ENCODE data around the gene PEX14. TPM values are rescaled to one million over a fixed set of nuclear protein-coding genes. Genes with fewer than 3 reads are reported as not detected.

The PEX14 gene
- total and polyA plus RNA-seq, 2 donors (not counting 3 experiments of a cell fraction or from before 2014, with no cell fraction given): 19.5 to 26.5 TPM

DNA sequence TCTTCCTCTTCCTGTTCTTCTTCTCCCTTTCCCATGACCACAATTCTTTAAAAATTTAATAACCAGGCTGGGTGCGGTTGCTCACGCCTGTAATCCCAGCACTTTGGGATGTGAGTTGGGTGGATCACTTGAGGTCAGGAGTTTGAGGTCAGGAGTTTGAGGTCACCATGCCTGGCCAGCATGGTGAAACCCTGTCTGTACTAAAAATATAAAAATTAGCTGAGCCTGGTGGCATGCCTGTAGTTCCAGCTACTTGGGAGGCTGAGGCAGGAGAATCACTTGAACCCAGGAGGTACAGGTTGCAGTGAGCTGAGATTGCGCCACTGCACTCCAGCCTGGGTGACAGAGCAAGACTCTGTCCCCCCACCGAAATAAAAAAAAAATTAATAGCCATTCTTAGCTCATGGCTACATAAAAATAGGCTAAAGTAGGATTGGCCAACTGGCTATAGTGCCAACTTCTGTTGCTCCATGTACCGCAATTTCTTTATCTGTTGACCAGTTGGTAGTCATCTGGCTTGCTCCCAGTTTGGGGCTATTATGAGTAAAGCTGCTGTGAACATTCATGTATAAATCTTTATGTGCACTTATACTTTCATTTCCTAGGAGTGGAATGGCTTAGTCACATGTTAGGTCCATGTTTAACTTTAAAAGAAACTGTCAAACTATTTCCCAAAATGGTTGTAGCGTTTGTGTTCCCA lies 136.3 kb downstream of the PEX14 start:
- ChIA-PET POLR2A (no interaction called here), CTCF (no interaction called here)
- no peaks in the 10 kb centered on the region for H3K79me2 ChIP-seq (ENCODE audit: control insufficient read depth, insufficient read depth, low read length)
- H3K9me3 ChIP-seq (replicated peaks; ENCODE audit: control insufficient read depth, insufficient read depth, low read length): no peaks in the 10 kb centered on the region
- no peaks in the 10 kb centered on the region for H3K27me3 ChIP-seq (ENCODE audit: control insufficient read depth in 2 of 2, insufficient read depth in 2 of 2, low read length in 2 of 2)
- no peak overlapping the region for H3K9ac ChIP-seq (replicated peaks; ENCODE audit: extremely low read depth, insufficient read depth, low read length)
- H2AFZ ChIP-seq (ENCODE audit: low read depth, low read length): no peak overlapping the region
- intact Hi-C loops (cut with micrococcal nuclease): no loop called here
- DNase-seq (ENCODE audit: low read depth, low spot score) (no peak), FAIRE-seq (no peak)
- H3K4me1 ChIP-seq (ENCODE audit: control insufficient read depth, extremely low read depth, insufficient read depth, low read length): no peaks in the 10 kb centered on the region
- no TSS peak for BruUV-seq (replicated peaks)
- no peaks in the 10 kb centered on the region for H3K9me1 ChIP-seq (replicated peaks; ENCODE audit: control insufficient read depth, extremely low read depth, insufficient read depth, low read length)
- H3K36me3 ChIP-seq (ENCODE audit: control insufficient read depth in 2 of 2, extremely low read depth in 1 of 2, insufficient read depth in 2 of 2, low read length in 2 of 2): peaks cover 0 to 2% of the 10 kb centered on the region in 2 experiments
- TF ChIP-seq, protein P1, sequence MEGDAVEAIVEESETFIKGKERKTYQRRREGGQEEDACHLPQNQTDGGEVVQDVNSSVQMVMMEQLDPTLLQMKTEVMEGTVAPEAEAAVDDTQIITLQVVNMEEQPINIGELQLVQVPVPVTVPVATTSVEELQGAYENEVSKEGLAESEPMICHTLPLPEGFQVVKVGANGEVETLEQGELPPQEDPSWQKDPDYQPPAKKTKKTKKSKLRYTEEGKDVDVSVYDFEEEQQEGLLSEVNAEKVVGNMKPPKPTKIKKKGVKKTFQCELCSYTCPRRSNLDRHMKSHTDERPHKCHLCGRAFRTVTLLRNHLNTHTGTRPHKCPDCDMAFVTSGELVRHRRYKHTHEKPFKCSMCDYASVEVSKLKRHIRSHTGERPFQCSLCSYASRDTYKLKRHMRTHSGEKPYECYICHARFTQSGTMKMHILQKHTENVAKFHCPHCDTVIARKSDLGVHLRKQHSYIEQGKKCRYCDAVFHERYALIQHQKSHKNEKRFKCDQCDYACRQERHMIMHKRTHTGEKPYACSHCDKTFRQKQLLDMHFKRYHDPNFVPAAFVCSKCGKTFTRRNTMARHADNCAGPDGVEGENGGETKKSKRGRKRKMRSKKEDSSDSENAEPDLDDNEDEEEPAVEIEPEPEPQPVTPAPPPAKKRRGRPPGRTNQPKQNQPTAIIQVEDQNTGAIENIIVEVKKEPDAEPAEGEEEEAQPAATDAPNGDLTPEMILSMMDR (IDR thresholded peaks at IDR 0.05; ENCODE audit: extremely low read depth in 1 of 2, insufficient read depth in 1 of 2, low read depth in 1 of 2, low read length in 2 of 2): no peak
- TF ChIP-seq MYC (IDR thresholded peaks at IDR 0.05; ENCODE audit: low read depth, low read length): no peak
- TF ChIP-seq POLR2A (IDR thresholded peaks at IDR 0.05; ENCODE audit: low read depth, low read length): no peak
- no peak for TF ChIP-seq GATA2 (IDR thresholded peaks at IDR 0.05; ENCODE audit: insufficient read depth, insufficient read length, low read depth, low read length)
- TF ChIP-seq EZH2 (IDR thresholded peaks at IDR 0.05; ENCODE audit: borderline replicate concordance, low read depth, low read length, severe bottlenecking): no peak
- TF ChIP-seq, protein P2, sequence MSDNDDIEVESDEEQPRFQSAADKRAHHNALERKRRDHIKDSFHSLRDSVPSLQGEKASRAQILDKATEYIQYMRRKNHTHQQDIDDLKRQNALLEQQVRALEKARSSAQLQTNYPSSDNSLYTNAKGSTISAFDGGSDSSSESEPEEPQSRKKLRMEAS (IDR thresholded peaks at IDR 0.05; ENCODE audit: insufficient read depth, insufficient read length): no peak
- no peak for TF ChIP-seq POLR2AphosphoS5 (IDR thresholded peaks at IDR 0.05; ENCODE audit: insufficient read depth, low read depth, low read length)
- no peak for TF ChIP-seq FOS (IDR thresholded peaks at IDR 0.05; ENCODE audit: borderline replicate concordance, insufficient read depth, low read length)
- TF ChIP-seq JUN (IDR thresholded peaks at IDR 0.05; ENCODE audit: borderline replicate concordance, insufficient read depth, insufficient read length, low read depth): no peak
- H3K4me3 ChIP-seq (replicated peaks in 1 of 3; ENCODE audit: insufficient read depth in 1 of 3, low read depth in 1 of 3, low read length in 3 of 3): no peak overlapping the region
- dilution Hi-C loops (cut with MboI; ENCODE audit: extremely low pct_ligation_motif_present, low sequenced_read_pairs): no loop called here
- H4K20me1 ChIP-seq (replicated peaks; ENCODE audit: control insufficient read depth, extremely low read depth, insufficient read depth, low read length): no peaks in the 10 kb centered on the region
- no peak overlapping the region for H3K27ac ChIP-seq (ENCODE audit: insufficient read depth, low read depth, low read length)
- no peak overlapping the region for H3K4me2 ChIP-seq (ENCODE audit: insufficient read depth, low read length)

All from endothelial cell of umbilical vein (primary cell).